Neural crest cell (in vitro differentiated cells): Measurements from ENCODE around the gene BCAR1. TPM values are rescaled to one million over a fixed set of nuclear protein-coding genes. Genes with fewer than 3 reads are reported as not detected.
A peak's percentile ranks its signal among the peaks of the same experiment; 100 is the strongest.

ENCODE experiments used
- DNase-seq: peaks from one replicate; pipeline ENCODE4 v3.0.0; 2021; ENCODE audit warnings: low read depth, mixed read lengths, low spot score
- H3K27ac Mint-ChIP-seq: one replicate; pipeline ENCODE4 v1.8.0; 2021; ENCODE audit warnings: mild to moderate bottlenecking, mixed read lengths; ENCODE audit not compliant: unreplicated experiment
- H3K27me3 Mint-ChIP-seq: 2 replicates; pipeline ENCODE4 v1.8.0; 2021; ENCODE audit warnings: low read depth, mild to moderate bottlenecking, mixed read lengths
- H3K36me3 Mint-ChIP-seq: 2 replicates; pipeline ENCODE4 v1.8.0; 2021; ENCODE audit warnings: low read depth, mild to moderate bottlenecking, mixed read lengths
- H3K4me1 Mint-ChIP-seq: 2 replicates; pipeline ENCODE4 v1.8.0; 2021; ENCODE audit warnings: mixed read lengths
- H3K4me3 Mint-ChIP-seq: one replicate; pipeline ENCODE4 v1.8.0; 2021; ENCODE audit warnings: mild to moderate bottlenecking, mixed read lengths
- H3K9me3 Mint-ChIP-seq: 2 replicates; pipeline ENCODE4 v1.8.0; 2021; ENCODE audit warnings: mixed read lengths
- total RNA-seq: library from RNA; stranded (reverse); gene quantifications from 2 replicates; pipeline ENCODE4 v1.2.1, GENCODE V29; 2021
- TF ChIP-seq, protein P1 (sequence below): fragments of 200-600 bp; sonication (generic); conservative IDR thresholded peaks from 2 replicates; pipeline ENCODE4 v1.5.0; 2021; ENCODE audit warnings: antibody characterized with exemption, mild to moderate bottlenecking

The BCAR1 gene
- total RNA-seq, 1 donor from 2014 or later = 63.8 TPM

DNA sequence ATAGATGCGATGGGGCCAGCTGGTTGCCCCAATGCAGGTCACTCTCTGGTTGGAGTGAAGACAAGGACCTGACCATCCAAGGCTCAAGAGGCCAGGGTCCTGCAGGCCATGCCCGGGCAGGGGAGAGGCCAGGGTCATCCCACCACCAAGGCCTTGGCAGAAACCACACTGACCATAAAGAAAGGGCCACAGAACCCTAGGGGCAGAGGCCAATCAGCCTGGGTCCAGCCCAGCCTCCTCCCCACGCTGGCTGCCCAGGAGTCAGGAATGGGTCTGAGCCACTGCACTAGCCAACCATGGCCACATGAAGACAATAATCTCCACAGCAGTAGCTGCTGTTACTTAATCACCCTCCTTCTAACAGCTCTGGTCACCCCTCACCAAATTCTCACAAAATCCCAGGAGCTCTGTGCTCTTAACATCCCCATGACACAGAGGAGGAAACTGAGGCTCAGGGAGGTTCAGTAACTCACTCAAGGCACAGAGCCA lies 10.2 kb upstream of the BCAR1 start:
- no peak overlapping the region for H3K27ac Mint-ChIP-seq
- no peak for DNase-seq
- peaks cover 57% of the 10 kb centered on the region for H3K4me1 Mint-ChIP-seq
- TF ChIP-seq, protein P1, sequence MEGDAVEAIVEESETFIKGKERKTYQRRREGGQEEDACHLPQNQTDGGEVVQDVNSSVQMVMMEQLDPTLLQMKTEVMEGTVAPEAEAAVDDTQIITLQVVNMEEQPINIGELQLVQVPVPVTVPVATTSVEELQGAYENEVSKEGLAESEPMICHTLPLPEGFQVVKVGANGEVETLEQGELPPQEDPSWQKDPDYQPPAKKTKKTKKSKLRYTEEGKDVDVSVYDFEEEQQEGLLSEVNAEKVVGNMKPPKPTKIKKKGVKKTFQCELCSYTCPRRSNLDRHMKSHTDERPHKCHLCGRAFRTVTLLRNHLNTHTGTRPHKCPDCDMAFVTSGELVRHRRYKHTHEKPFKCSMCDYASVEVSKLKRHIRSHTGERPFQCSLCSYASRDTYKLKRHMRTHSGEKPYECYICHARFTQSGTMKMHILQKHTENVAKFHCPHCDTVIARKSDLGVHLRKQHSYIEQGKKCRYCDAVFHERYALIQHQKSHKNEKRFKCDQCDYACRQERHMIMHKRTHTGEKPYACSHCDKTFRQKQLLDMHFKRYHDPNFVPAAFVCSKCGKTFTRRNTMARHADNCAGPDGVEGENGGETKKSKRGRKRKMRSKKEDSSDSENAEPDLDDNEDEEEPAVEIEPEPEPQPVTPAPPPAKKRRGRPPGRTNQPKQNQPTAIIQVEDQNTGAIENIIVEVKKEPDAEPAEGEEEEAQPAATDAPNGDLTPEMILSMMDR = no peak
- H3K36me3 Mint-ChIP-seq = no peaks in the 10 kb centered on the region
- no peaks in the 10 kb centered on the region for H3K27me3 Mint-ChIP-seq
- H3K4me3 Mint-ChIP-seq = peak overlapping the region; percentile 70
- H3K9me3 Mint-ChIP-seq = no peaks in the 10 kb centered on the region

DNA sequence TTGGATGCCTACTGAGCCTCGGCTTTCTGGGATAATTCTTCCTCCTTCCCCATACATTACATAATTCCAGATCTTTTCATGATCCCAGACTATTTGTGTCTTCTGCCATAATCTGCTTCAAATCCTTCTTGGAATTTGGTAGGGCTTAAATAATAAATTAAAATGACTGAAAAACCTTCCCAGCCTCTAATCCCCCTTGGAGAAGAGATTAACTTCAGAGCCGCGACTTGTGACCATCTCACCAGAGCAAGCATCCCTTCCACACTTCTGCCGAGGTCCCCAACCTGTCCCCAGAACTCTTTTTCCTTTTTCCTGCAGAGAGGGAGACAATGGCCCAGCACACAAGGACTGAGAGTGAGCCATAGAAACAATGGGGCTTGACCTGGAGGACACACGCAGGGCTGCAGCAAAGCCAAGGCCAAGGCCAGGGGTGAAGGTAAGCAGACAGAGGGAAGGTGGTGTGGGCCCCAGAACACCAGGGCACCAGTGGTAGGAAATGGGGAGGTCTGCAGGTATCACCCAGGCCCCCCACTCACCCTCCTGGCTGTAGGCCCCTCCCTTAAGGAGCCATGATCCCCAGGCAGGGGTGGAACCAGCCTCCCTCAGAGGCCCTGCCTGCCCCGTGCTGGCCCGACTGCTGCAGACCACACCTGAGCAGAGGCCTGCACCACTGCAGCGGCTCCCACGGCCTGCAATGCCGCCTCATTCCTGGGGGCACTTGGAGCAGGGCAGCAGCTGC lies 9.6 kb upstream of the BCAR1 start:
- Mint-ChIP-seq H3K9me3 (no peaks in the 10 kb centered on the region), H3K27ac (no peak overlapping the region), H3K36me3 (no peaks in the 10 kb centered on the region), H3K27me3 (no peaks in the 10 kb centered on the region), H3K4me1 (peaks cover 53% of the 10 kb centered on the region), H3K4me3 (peak overlapping the region; percentile 54)
- TF ChIP-seq, protein P1 = no peak
- no peak for DNase-seq

DNA sequence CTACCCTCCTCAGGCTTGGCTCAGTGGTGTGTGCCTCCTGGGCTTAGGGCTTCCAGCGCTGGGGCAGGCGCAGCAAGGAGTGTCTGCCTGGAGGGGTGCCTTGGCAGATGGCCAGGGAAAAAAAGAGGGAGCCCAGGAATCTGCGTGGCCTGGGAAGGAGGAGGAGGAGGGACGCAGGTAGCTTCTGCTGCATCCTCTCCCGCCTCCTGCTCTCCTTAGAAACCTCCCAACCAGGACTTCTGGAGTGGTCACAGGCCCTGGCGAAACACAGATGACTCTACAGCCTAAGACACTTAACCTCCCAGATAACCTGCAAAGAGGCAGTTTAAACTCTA lies 7.3 kb upstream of the BCAR1 start:
- no peaks in the 10 kb centered on the region for H3K9me3 Mint-ChIP-seq
- TF ChIP-seq, protein P1 = no peak
- DNase-seq = no peak
- H3K27ac Mint-ChIP-seq = no peak overlapping the region
- peak overlapping the region; percentile 65 for H3K4me3 Mint-ChIP-seq
- H3K27me3 Mint-ChIP-seq = no peaks in the 10 kb centered on the region
- H3K4me1 Mint-ChIP-seq = peaks cover 47% of the 10 kb centered on the region
- H3K36me3 Mint-ChIP-seq = no peaks in the 10 kb centered on the region

DNA sequence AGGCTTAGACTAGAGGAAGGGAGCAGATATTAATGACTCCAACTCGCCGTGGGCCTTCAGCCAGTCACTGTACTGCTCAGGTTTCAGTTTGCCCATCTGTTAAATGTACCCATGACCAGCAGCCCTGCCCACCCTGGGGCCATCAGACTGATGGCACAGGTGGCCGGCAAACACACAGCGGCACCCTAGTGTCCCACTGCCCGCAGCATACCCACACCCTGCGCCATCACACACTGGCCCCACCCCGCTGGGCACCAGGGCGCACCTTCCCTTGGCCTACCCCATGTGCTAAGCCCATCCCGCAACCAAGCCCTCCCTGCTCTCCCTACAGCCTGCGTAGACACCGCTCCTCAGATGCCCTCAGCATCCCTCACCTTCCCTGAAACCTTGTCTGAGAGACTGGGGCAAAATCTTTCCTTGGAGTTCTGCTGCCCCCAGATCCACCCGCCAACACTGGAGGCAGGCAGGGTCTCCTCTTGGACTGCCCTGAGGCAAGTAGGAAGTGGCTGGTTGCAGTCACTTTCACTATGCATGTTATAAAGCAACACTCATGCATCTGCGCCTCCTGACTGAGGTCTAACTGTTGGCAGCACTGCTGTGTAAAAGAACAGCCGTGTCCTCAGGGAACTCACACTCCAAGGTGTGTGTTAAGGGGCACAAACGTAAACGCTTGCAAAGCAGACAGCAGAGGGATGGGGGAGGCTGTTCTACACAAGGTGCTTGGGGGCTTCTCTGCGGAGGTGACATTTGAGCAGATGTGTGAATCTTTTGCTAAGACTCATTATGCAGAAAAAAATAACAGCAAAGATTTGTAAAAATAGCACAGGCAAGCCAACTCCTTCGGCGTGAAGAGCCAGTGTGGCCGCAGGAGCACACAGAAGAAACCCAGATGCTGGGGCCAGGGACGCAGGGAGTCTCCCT lies 6.7 kb upstream of the BCAR1 start:
- TF ChIP-seq, protein P1 = no peak
- Mint-ChIP-seq H3K9me3 (no peaks in the 10 kb centered on the region), H3K27me3 (no peaks in the 10 kb centered on the region), H3K4me3 (peak overlapping the region; percentile 48), H3K27ac (no peak overlapping the region), H3K4me1 (peaks cover 50% of the 10 kb centered on the region), H3K36me3 (no peaks in the 10 kb centered on the region)
- DNase-seq = no peak

DNA sequence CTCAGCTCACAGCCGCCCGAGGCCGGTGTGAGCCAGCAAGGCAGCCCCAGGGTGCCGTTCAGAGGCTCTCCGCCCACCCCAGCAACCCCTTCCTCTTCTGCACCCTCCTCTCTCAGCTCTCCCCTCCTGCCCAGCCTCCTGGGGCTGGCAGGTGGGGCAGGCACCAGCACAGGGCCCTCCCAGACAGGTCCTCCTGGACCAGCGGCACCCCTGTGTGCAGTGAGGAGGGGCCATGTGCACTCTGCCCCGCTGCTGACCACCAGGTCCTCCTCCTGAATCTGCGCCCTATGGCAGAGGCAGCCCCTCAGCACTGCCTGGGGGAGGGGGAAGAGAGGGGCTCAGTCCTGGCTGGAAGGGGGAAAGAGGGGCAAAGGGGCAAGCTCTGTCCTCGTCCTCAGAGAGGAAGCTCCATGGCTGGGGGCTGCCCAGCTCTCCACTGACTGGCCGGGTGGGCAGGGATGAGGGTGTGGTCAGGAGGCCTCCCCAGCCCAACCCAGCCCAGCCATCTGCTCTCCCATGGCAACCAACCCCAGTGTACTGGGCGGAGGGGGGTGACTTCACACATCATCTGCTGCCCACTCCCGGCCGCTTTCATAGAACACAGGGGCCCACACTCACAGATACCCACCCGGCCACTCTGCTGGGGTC lies 5.4 kb upstream of the BCAR1 start:
- Mint-ChIP-seq H3K36me3 (no peaks in the 10 kb centered on the region), H3K4me3 (peak overlapping the region; percentile 48), H3K4me1 (peaks cover 47% of the 10 kb centered on the region), H3K27me3 (no peaks in the 10 kb centered on the region), H3K27ac (peak overlapping the region; percentile 84), H3K9me3 (no peaks in the 10 kb centered on the region)
- TF ChIP-seq, protein P1 = no peak
- no peak for DNase-seq
